Measurements from ENCODE around the gene PRKAR1B. TPM values are rescaled to one million over a fixed set of nuclear protein-coding genes. Genes with fewer than 3 reads are reported as not detected.
"Not testable (repeated sequence)": the region's sequence is repeated elsewhere in the genome, so short reads cannot be mapped to it uniquely, and the experiment has no call there.

PRKAR1B gene
- total RNA-seq, 1 experiment from 2014 or later, result 14.1 TPM

GRCh38 chr7:743341-744127, 16.5 kb upstream of the PRKAR1B start:
- H3K9me3 ChIP-seq (ENCODE audit: control insufficient read depth in 1 of 2, insufficient read depth in 1 of 2, low read depth in 1 of 2, low read length in 2 of 2); H3K27ac ChIP-seq (ENCODE audit: low read depth, low read length); intact Hi-C loops (cut with micrococcal nuclease); H3K9me2 ChIP-seq (ENCODE audit: insufficient read depth); H3K4me3 ChIP-seq (replicated peaks in 1 of 2; ENCODE audit: low read depth in 1 of 2, low read length in 2 of 2); BruUV-seq (replicated peaks); H2AFZ ChIP-seq (ENCODE audit: low read depth, low read length, poor library complexity, severe bottlenecking); H3K9ac ChIP-seq (ENCODE audit: low read length); H4K20me1 ChIP-seq (ENCODE audit: insufficient read depth); POLR2A ChIA-PET; H3K4me1 ChIP-seq (ENCODE audit: control insufficient read depth in 1 of 2, insufficient read depth in 2 of 2, low read length in 2 of 2); H3K27me3 ChIP-seq (ENCODE audit: insufficient read depth, low read length); DNase-seq (ENCODE audit: low read depth, low spot score); CTCF ChIA-PET; H3K4me2 ChIP-seq (ENCODE audit: low read length): not testable (repeated sequence)
- Histone ChIP-seq H3K79me2 (ENCODE audit: insufficient read depth, low read length) (peaks cover 56% of the 10 kb centered on the region), H3K36me3 (ENCODE audit: control insufficient read depth in 1 of 2, insufficient read depth in 2 of 2, low read length in 2 of 2) (peaks cover 4 to 25% of the 10 kb centered on the region in 2 experiments; a peak in 2 of 4 replicates)
- peak; percentile 47; the same call in 1 of the 2 replicates for ATAC-seq
- RAD21 ChIA-PET (ENCODE audit: low non-redundant PET in 1 of 2, low total read pairs in 2 of 2, uncharacterized antibody in 2 of 2, unreplicated experiment in 2 of 2), result interaction anchor here in 1 of 2 experiments (0.6 kb wide), 1 partner anchor 222 kb away, joined by 3 read pairs; no protein-coding TSS in a partner anchor

- POLR2A ChIA-PET, result no interaction called here
- no peaks in the 10 kb centered on the region for H3K9me3 ChIP-seq (ENCODE audit: control insufficient read depth in 1 of 2, insufficient read depth in 1 of 2, low read depth in 1 of 2, low read length in 2 of 2)
- no peak for TF ChIP-seq CEBPB (IDR thresholded peaks at IDR 0.05; ENCODE audit: low read depth)
- TF ChIP-seq CBX3 (IDR thresholded peaks at IDR 0.05; ENCODE audit: low read depth), result no peak
- TF ChIP-seq MAX (IDR thresholded peaks at IDR 0.05), result no peak
- no peak for TF ChIP-seq ZFX (IDR thresholded peaks at IDR 0.05)
- TF ChIP-seq JUND (IDR thresholded peaks at IDR 0.05), result no peak
- no peak for TF ChIP-seq POLR2A (IDR thresholded peaks at IDR 0.05; ENCODE audit: borderline replicate concordance, extremely low read depth, insufficient read depth, insufficient read length)
- TF ChIP-seq EGR1 (IDR thresholded peaks at IDR 0.05; ENCODE audit: low read depth), result no peak
- no peak for TF ChIP-seq YY1 (IDR thresholded peaks at IDR 0.05; ENCODE audit: extremely low read depth, insufficient replicate concordance, low read depth, low read length)
- TF ChIP-seq SIN3A (IDR thresholded peaks at IDR 0.05; ENCODE audit: low read depth), result no peak
- no peak for TF ChIP-seq FOSL1 (IDR thresholded peaks at IDR 0.05; ENCODE audit: low read depth)
- TF ChIP-seq ELF1 (IDR thresholded peaks at IDR 0.05; ENCODE audit: borderline replicate concordance, low read depth), result no peak
- peaks cover 4 to 25% of the 10 kb centered on the region in 2 experiments; a peak in 2 of 4 replicates for H3K36me3 ChIP-seq (ENCODE audit: control insufficient read depth in 1 of 2, insufficient read depth in 2 of 2, low read length in 2 of 2)
- peaks cover 0 to 6% of the 10 kb centered on the region in 2 experiments; a peak in 1 of 4 replicates for H3K4me1 ChIP-seq (ENCODE audit: control insufficient read depth in 1 of 2, insufficient read depth in 2 of 2, low read length in 2 of 2)
- intact Hi-C loops (cut with micrococcal nuclease), result no loop called here
- H3K27ac ChIP-seq (ENCODE audit: low read depth, low read length), result no peak overlapping the region
- H4K20me1 ChIP-seq (ENCODE audit: insufficient read depth), result no peaks in the 10 kb centered on the region
- DNase-seq (ENCODE audit: low read depth, low spot score) (no peak), ATAC-seq (no peak)
- RAD21 ChIA-PET (ENCODE audit: low non-redundant PET in 1 of 2, low total read pairs in 2 of 2, uncharacterized antibody in 2 of 2, unreplicated experiment in 2 of 2), result no interaction called here
- TSS peak; percentile 16 for BruUV-seq (replicated peaks)
- no peaks in the 10 kb centered on the region for H3K9me2 ChIP-seq (ENCODE audit: insufficient read depth)
- H3K4me2 ChIP-seq (ENCODE audit: low read length), result no peak overlapping the region
- no peaks in the 10 kb centered on the region for H3K27me3 ChIP-seq (ENCODE audit: insufficient read depth, low read length)
- H3K9ac ChIP-seq (ENCODE audit: low read length), result no peak overlapping the region
- no peak overlapping the region for H2AFZ ChIP-seq (ENCODE audit: low read depth, low read length, poor library complexity, severe bottlenecking)
- CTCF ChIA-PET, result no interaction called here
- peaks cover 59% of the 10 kb centered on the region for H3K79me2 ChIP-seq (ENCODE audit: insufficient read depth, low read length)
- H3K4me3 ChIP-seq (replicated peaks in 1 of 2; ENCODE audit: low read depth in 1 of 2, low read length in 2 of 2), result no peak overlapping the region
These were observed 15.7 kb upstream of the PRKAR1B start for GRCh38 chr7:742791-743190.

All from HCT116 (cell line).